Hematopoietic multipotent progenitor cell treated with erythropoietin and hydrocortisone succinate and interleukin-3 and kit ligand, for 15 days (in vitro differentiated cells): ENCODE data around the gene DOCK3.
"Not testable (repeated sequence)": the region's sequence is repeated elsewhere in the genome, so short reads cannot be mapped to it uniquely, and the experiment has no call there.

Experiments
- DNase-seq: peaks from one replicate; pipeline ENCODE4 v3.0.0-alpha.2; 2015; ENCODE audit warnings: low spot score

Gene DOCK3

GRCh38 chr3:50804376-50804775 is 129.6 kb downstream of the DOCK3 start:
- DNase-seq = not testable (repeated sequence)

GRCh38 chr3:50805321-50805720 is 130.6 kb downstream of the DOCK3 start:
- DNase-seq = no peak

GRCh38 chr3:50806031-50806430 is 131.3 kb downstream of the DOCK3 start:
- DNase-seq = no peak

GRCh38 chr3:50806806-50807205 is 132.1 kb downstream of the DOCK3 start:
- DNase-seq = no peak

- no peak for DNase-seq
These were observed 132.5 kb downstream of the DOCK3 start for GRCh38 chr3:50807266-50807665.

GRCh38 chr3:50811893-50812292 is 137.2 kb downstream of the DOCK3 start:
- no peak for DNase-seq

GRCh38 chr3:50815844-50816243 is 141.1 kb downstream of the DOCK3 start:
- no peak for DNase-seq

GRCh38 chr3:50816894-50817293 is 142.2 kb downstream of the DOCK3 start:
- DNase-seq = no peak

GRCh38 chr3:50817756-50818529 is 143.2 kb downstream of the DOCK3 start:
- DNase-seq = no peak

GRCh38 chr3:50819882-50820281 is 145.2 kb downstream of the DOCK3 start:
- no peak for DNase-seq

- no peak for DNase-seq
These were observed 151.1 kb downstream of the DOCK3 start for GRCh38 chr3:50825841-50826240.

- no peak for DNase-seq
These were observed 155.7 kb downstream of the DOCK3 start for GRCh38 chr3:50830451-50830850.

- not testable (repeated sequence) for DNase-seq
These were observed 156.3 kb downstream of the DOCK3 start for GRCh38 chr3:50831009-50831408.

GRCh38 chr3:50840983-50841489 is 166.3 kb downstream of the DOCK3 start:
- no peak for DNase-seq

- DNase-seq = no peak
These were observed 173.6 kb downstream of the DOCK3 start for GRCh38 chr3:50848308-50848707.

- DNase-seq = no peak
These were observed 176.1 kb downstream of the DOCK3 start for GRCh38 chr3:50850639-50851511.

- DNase-seq = no peak
These were observed 179.2 kb downstream of the DOCK3 start for GRCh38 chr3:50853936-50854335.

GRCh38 chr3:50862221-50862620 is 187.5 kb downstream of the DOCK3 start:
- DNase-seq = no peak

GRCh38 chr3:50873376-50874157 is 198.8 kb downstream of the DOCK3 start:
- no peak for DNase-seq

GRCh38 chr3:50874876-50875275 is 200.1 kb downstream of the DOCK3 start:
- not testable (repeated sequence) for DNase-seq

- DNase-seq = no peak
These were observed 202.2 kb downstream of the DOCK3 start for GRCh38 chr3:50876947-50877346.

GRCh38 chr3:50882733-50883132 is 208.0 kb downstream of the DOCK3 start:
- not testable (repeated sequence) for DNase-seq
